ENCODE data around the gene C4orf33. TPM values are rescaled to one million over a fixed set of nuclear protein-coding genes. Genes with fewer than 3 reads are reported as not detected.
A peak's percentile ranks its signal among the peaks of the same experiment; 100 is the strongest.
"Not testable (repeated sequence)": the region's sequence is repeated elsewhere in the genome, so short reads cannot be mapped to it uniquely, and the experiment has no call there.

The C4orf33 gene
- total RNA-seq, 1 donor from 2014 or later, result 6.2 TPM

- Mint-ChIP-seq H3K4me1 (peaks cover 34% of the 10 kb centered on the region), H3K27me3 (no peaks in the 10 kb centered on the region), H3K27ac (peak overlapping the region; percentile 31), H3K4me3 (peak overlapping the region; percentile 53), H3K36me3 (ENCODE audit: low read depth) (peaks cover 3% of the 10 kb centered on the region), H3K9me3 (no peaks in the 10 kb centered on the region)
- DNase-seq, result no peak
- intact Hi-C loops (cut with micrococcal nuclease), result loop anchor here (10.0 kb wide), 1 partner anchor 1030 kb away; the partner anchor contains the start of gene LARP1B
Observed at GRCh38 chr4:129094347-129094746, 1.6 kb upstream of the C4orf33 start.

- Mint-ChIP-seq H3K4me3 (no peak overlapping the region), H3K4me1 (peaks cover 30% of the 10 kb centered on the region)
- intact Hi-C loops (cut with micrococcal nuclease), result loop anchor here (10.0 kb wide), 1 partner anchor 1034 kb away; the partner anchor contains the start of gene LARP1B
Observed at GRCh38 chr4:129098531-129099001, 2.6 kb downstream of the C4orf33 start.

GRCh38 chr4:129109965-129110824, 14.2 kb downstream of the C4orf33 start:
- peaks cover 2% of the 10 kb centered on the region for H3K4me1 Mint-ChIP-seq
- intact Hi-C loops (cut with micrococcal nuclease), result no loop called here
- no peaks in the 10 kb centered on the region for H3K27me3 Mint-ChIP-seq
- no peak overlapping the region for H3K27ac Mint-ChIP-seq
- H3K4me3 Mint-ChIP-seq, result no peak overlapping the region
- DNase-seq, result no peak
- no peaks in the 10 kb centered on the region for H3K9me3 Mint-ChIP-seq
- H3K36me3 Mint-ChIP-seq (ENCODE audit: low read depth), result peaks cover 4% of the 10 kb centered on the region

More at GRCh38 chr4:129098531-129099001, 2.6 kb downstream of the C4orf33 start:
- DNase-seq, result no peak
- Mint-ChIP-seq H3K9me3 (no peaks in the 10 kb centered on the region), H3K27ac (no peak overlapping the region), H3K27me3 (no peaks in the 10 kb centered on the region), H3K36me3 (ENCODE audit: low read depth) (peaks cover 4% of the 10 kb centered on the region)

- Mint-ChIP-seq H3K27me3 (no peaks in the 10 kb centered on the region), H3K36me3 (ENCODE audit: low read depth) (peaks cover 4% of the 10 kb centered on the region), H3K27ac (no peak overlapping the region), H3K4me3 (no peak overlapping the region), H3K4me1 (peaks cover 2% of the 10 kb centered on the region), H3K9me3 (no peaks in the 10 kb centered on the region)
- intact Hi-C loops (cut with micrococcal nuclease), result no loop called here
- DNase-seq, result no peak
Observed at GRCh38 chr4:129110931-129111330, 15.0 kb downstream of the C4orf33 start.

GRCh38 chr4:129111919-129112318, 16.0 kb downstream of the C4orf33 start:
- Mint-ChIP-seq H3K27ac (no peak overlapping the region), H3K27me3 (no peaks in the 10 kb centered on the region), H3K4me3 (no peak overlapping the region), H3K4me1 (peaks cover 2% of the 10 kb centered on the region), H3K36me3 (ENCODE audit: low read depth) (peaks cover 4% of the 10 kb centered on the region), H3K9me3 (no peaks in the 10 kb centered on the region)
- DNase-seq, result no peak
- intact Hi-C loops (cut with micrococcal nuclease), result no loop called here

- H3K27me3 Mint-ChIP-seq, result no peaks in the 10 kb centered on the region
Observed at GRCh38 chr4:129113434-129113833, 17.5 kb downstream of the C4orf33 start.

GRCh38 chr4:129113919-129114318, 18.0 kb downstream of the C4orf33 start:
- no peaks in the 10 kb centered on the region for H3K9me3 Mint-ChIP-seq

More at GRCh38 chr4:129113434-129113833, 17.5 kb downstream of the C4orf33 start:
- no peak for DNase-seq
- Mint-ChIP-seq H3K4me3 (no peak overlapping the region), H3K27ac (no peak overlapping the region), H3K9me3 (no peaks in the 10 kb centered on the region), H3K36me3 (ENCODE audit: low read depth) (peaks cover 4% of the 10 kb centered on the region), H3K4me1 (peaks cover 2% of the 10 kb centered on the region)
- intact Hi-C loops (cut with micrococcal nuclease), result no loop called here

GRCh38 chr4:129117705-129118104, 21.8 kb downstream of the C4orf33 start:
- Mint-ChIP-seq H3K4me1 (peaks cover 2% of the 10 kb centered on the region), H3K27ac (no peak overlapping the region), H3K4me3 (no peak overlapping the region), H3K27me3 (no peaks in the 10 kb centered on the region), H3K9me3 (peaks cover 4% of the 10 kb centered on the region), H3K36me3 (ENCODE audit: low read depth) (no peaks in the 10 kb centered on the region)
- intact Hi-C loops (cut with micrococcal nuclease), result no loop called here
- no peak for DNase-seq

More at GRCh38 chr4:129113919-129114318, 18.0 kb downstream of the C4orf33 start:
- H3K4me1 Mint-ChIP-seq, result peaks cover 2% of the 10 kb centered on the region
- H3K27ac Mint-ChIP-seq, result no peak overlapping the region
- intact Hi-C loops (cut with micrococcal nuclease), result no loop called here
- H3K36me3 Mint-ChIP-seq (ENCODE audit: low read depth), result peaks cover 4% of the 10 kb centered on the region
- H3K4me3 Mint-ChIP-seq, result no peak overlapping the region
- DNase-seq, result no peak
- no peaks in the 10 kb centered on the region for H3K27me3 Mint-ChIP-seq

GRCh38 chr4:129126614-129127013, 30.7 kb downstream of the C4orf33 start:
- not testable (repeated sequence) for H3K27me3 Mint-ChIP-seq

GRCh38 chr4:129129143-129129542, 33.2 kb downstream of the C4orf33 start:
- Mint-ChIP-seq H3K27me3 (no peaks in the 10 kb centered on the region), H3K4me1 (no peaks in the 10 kb centered on the region), H3K9me3 (peaks cover 5% of the 10 kb centered on the region), H3K27ac (no peak overlapping the region), H3K4me3 (no peak overlapping the region), H3K36me3 (ENCODE audit: low read depth) (no peaks in the 10 kb centered on the region)
- no peak for DNase-seq
- intact Hi-C loops (cut with micrococcal nuclease), result no loop called here

More at GRCh38 chr4:129126614-129127013, 30.7 kb downstream of the C4orf33 start:
- H3K4me3 Mint-ChIP-seq; DNase-seq; H3K36me3 Mint-ChIP-seq (ENCODE audit: low read depth); H3K27ac Mint-ChIP-seq; H3K4me1 Mint-ChIP-seq; intact Hi-C loops (cut with micrococcal nuclease): not testable (repeated sequence)
- H3K9me3 Mint-ChIP-seq, result peaks cover 13% of the 10 kb centered on the region

- H3K27ac Mint-ChIP-seq, result no peak overlapping the region
- no peak for DNase-seq
- intact Hi-C loops (cut with micrococcal nuclease), result no loop called here
- no peaks in the 10 kb centered on the region for H3K9me3 Mint-ChIP-seq
- H3K27me3 Mint-ChIP-seq, result no peaks in the 10 kb centered on the region
- no peak overlapping the region for H3K4me3 Mint-ChIP-seq
- no peaks in the 10 kb centered on the region for H3K36me3 Mint-ChIP-seq (ENCODE audit: low read depth)
- no peaks in the 10 kb centered on the region for H3K4me1 Mint-ChIP-seq
Observed at GRCh38 chr4:129131343-129131742, 35.4 kb downstream of the C4orf33 start.

- no peak overlapping the region for H3K4me3 Mint-ChIP-seq
- H3K36me3 Mint-ChIP-seq (ENCODE audit: low read depth), result no peaks in the 10 kb centered on the region
- H3K27me3 Mint-ChIP-seq, result peaks cover 7% of the 10 kb centered on the region
- no peaks in the 10 kb centered on the region for H3K9me3 Mint-ChIP-seq
- DNase-seq, result no peak
- no peaks in the 10 kb centered on the region for H3K4me1 Mint-ChIP-seq
- no peak overlapping the region for H3K27ac Mint-ChIP-seq
- intact Hi-C loops (cut with micrococcal nuclease), result no loop called here
Observed at GRCh38 chr4:129136433-129136832, 40.5 kb downstream of the C4orf33 start.

- Mint-ChIP-seq H3K36me3 (ENCODE audit: low read depth) (no peaks in the 10 kb centered on the region), H3K27ac (no peak overlapping the region), H3K4me1 (no peaks in the 10 kb centered on the region), H3K27me3 (peaks cover 11% of the 10 kb centered on the region), H3K4me3 (no peak overlapping the region), H3K9me3 (no peaks in the 10 kb centered on the region)
- no peak for DNase-seq
- intact Hi-C loops (cut with micrococcal nuclease), result no loop called here
Observed at GRCh38 chr4:129138810-129139496, 43.0 kb downstream of the C4orf33 start.

- H3K9me3 Mint-ChIP-seq, result no peaks in the 10 kb centered on the region
- DNase-seq, result no peak
- H3K27ac Mint-ChIP-seq, result no peak overlapping the region
- intact Hi-C loops (cut with micrococcal nuclease), result no loop called here
- no peaks in the 10 kb centered on the region for H3K36me3 Mint-ChIP-seq (ENCODE audit: low read depth)
- H3K4me3 Mint-ChIP-seq, result no peak overlapping the region
- H3K27me3 Mint-ChIP-seq, result peaks cover 17% of the 10 kb centered on the region
- no peaks in the 10 kb centered on the region for H3K4me1 Mint-ChIP-seq
Observed at GRCh38 chr4:129140521-129140920, 44.6 kb downstream of the C4orf33 start.

All from activated CD4-positive, alpha-beta T cell treated with anti-CD3 and anti-CD28 coated beads, Interleukin-2, amount 10 ng/mL, durations not matched to agents 24 days and 14 days (primary cell).